NT2/D1 (cell line): Measurements from ENCODE around the gene LAD1.

Experiments
- DNase-seq: peaks from one replicate; pipeline ENCODE4 v3.0.0-alpha.2; 2011; ENCODE audit warnings: low read depth, low spot score
- H3K27me3 ChIP-seq: 2 replicates; pipeline ENCODE4 v1.6.0; 2011; ENCODE audit warnings: mild to moderate bottlenecking; ENCODE audit not compliant: insufficient read length, insufficient read depth
- H3K36me3 ChIP-seq: 2 replicates; pipeline ENCODE4 v1.6.1; 2011; ENCODE audit warnings: mild to moderate bottlenecking, low read length, mixed read lengths; ENCODE audit not compliant: insufficient read depth, insufficient read length
- H3K4me1 ChIP-seq: 2 replicates; pipeline ENCODE4 v1.5.1; 2011; ENCODE audit not compliant: insufficient read depth, insufficient read length
- H3K4me3 ChIP-seq: 2 replicates; pipeline ENCODE4 v1.5.1; 2011; ENCODE audit warnings: low read depth; ENCODE audit not compliant: insufficient read length
- H3K9ac ChIP-seq: 2 replicates; pipeline ENCODE4 v1.6.0; 2011; ENCODE audit warnings: low read depth; ENCODE audit not compliant: insufficient read length
- H3K9me3 ChIP-seq: 2 replicates; pipeline ENCODE4 v1.5.1; 2011; ENCODE audit warnings: mild to moderate bottlenecking, low read length; ENCODE audit not compliant: insufficient read depth
- SUZ12 ChIP-seq: IDR thresholded peaks from 2 replicates; pipeline ENCODE4 v1.6.1; 2011; ENCODE audit not compliant: insufficient read length, insufficient read depth; ENCODE audit errors: extremely low read depth
- YY1 ChIP-seq: IDR thresholded peaks from 2 replicates; pipeline ENCODE4 v1.6.1; 2011; ENCODE audit not compliant: insufficient read length, insufficient read depth
- ZNF274 ChIP-seq: IDR thresholded peaks from 2 replicates; pipeline ENCODE4 v1.6.1; 2011; ENCODE audit warnings: mild to moderate bottlenecking, low read depth, low read length

The LAD1 gene, protein sequence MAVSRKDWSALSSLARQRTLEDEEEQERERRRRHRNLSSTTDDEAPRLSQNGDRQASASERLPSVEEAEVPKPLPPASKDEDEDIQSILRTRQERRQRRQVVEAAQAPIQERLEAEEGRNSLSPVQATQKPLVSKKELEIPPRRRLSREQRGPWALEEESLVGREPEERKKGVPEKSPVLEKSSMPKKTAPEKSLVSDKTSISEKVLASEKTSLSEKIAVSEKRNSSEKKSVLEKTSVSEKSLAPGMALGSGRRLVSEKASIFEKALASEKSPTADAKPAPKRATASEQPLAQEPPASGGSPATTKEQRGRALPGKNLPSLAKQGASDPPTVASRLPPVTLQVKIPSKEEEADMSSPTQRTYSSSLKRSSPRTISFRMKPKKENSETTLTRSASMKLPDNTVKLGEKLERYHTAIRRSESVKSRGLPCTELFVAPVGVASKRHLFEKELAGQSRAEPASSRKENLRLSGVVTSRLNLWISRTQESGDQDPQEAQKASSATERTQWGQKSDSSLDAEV

DNA sequence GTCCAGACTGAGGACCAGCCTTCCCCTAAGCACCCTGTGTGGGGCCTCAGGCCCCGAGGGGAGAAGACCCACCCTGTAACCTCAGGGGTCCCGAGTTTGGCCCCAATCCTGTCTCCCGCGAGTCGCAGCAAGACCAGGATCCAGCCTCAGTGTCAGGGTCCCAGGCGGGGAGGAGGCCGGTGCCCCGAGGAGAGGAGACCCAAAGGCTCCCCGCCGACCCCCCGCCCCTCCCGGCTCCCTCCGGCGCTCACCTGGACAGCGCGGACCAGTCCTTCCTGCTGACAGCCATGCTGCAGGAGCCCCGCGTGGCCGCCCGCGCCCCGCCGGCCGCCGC lies at the start of gene LAD1:
Gene LAD1, minus strand, starts transcription at position 307 of the 334 bp plus-strand sequence. Its CDS starts 18 bp downstream, at position 289.
- Histone ChIP-seq H3K9ac (peak within 1 kb of the TSS; percentile 85), H3K36me3 (no peaks in the 10 kb centered on the region), H3K27me3 (peaks cover 53% of the 10 kb centered on the region), H3K9me3 (no peaks in the 10 kb centered on the region), H3K4me3 (peak within 1 kb of the TSS; percentile 62), H3K4me1 (peaks cover 25% of the 10 kb centered on the region)
- TF ChIP-seq ZNF274 = no peak
- no peak for TF ChIP-seq YY1
- no peak for TF ChIP-seq SUZ12
- DNase-seq = no peak

GRCh38 chr1:201447903-201448871 lies 49.1 kb upstream of the LAD1 start:
- Histone ChIP-seq H3K4me1 (peaks cover 16% of the 10 kb centered on the region), H3K9ac (peak overlapping the region; percentile 37), H3K27me3 (no peaks in the 10 kb centered on the region), H3K4me3 (no peak overlapping the region), H3K36me3 (no peaks in the 10 kb centered on the region), H3K9me3 (no peaks in the 10 kb centered on the region)
- TF ChIP-seq YY1 (no peak), SUZ12 (no peak), ZNF274 (no peak)
- peak; percentile 94 for DNase-seq

DNA sequence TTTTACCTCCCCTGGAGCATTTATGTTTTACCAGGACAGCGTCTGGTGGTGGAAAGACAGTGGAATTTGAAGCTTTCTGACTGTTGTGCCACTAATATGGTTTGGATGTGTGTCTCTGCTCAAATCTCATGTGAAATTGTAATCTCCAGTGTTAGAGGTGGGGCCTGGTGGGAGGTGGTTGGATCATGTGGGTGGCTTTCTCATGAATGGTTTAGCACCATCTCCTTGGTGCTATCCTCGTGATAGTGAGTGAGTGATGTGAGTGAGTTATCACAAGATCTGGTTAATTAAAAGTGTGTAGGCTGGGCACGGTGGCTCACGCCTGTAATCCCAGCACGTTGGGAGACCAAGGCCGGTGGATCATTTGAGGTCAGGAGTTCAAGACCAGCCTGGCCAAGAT lies 46.2 kb upstream of the LAD1 start:
- H3K4me3 ChIP-seq = no peak overlapping the region
- no peaks in the 10 kb centered on the region for H3K9me3 ChIP-seq
- H3K4me1 ChIP-seq = peaks cover 14% of the 10 kb centered on the region
- H3K36me3 ChIP-seq = no peaks in the 10 kb centered on the region
- H3K27me3 ChIP-seq = no peaks in the 10 kb centered on the region
- TF ChIP-seq SUZ12 (no peak), ZNF274 (no peak), YY1 (no peak)
- no peak for DNase-seq
- H3K9ac ChIP-seq = no peak overlapping the region

- H3K4me1 ChIP-seq = peaks cover 14% of the 10 kb centered on the region
- no peak for TF ChIP-seq ZNF274
- no peak for TF ChIP-seq SUZ12
- TF ChIP-seq YY1 = no peak
- H3K36me3 ChIP-seq = no peaks in the 10 kb centered on the region
- no peak overlapping the region for H3K9ac ChIP-seq
- no peaks in the 10 kb centered on the region for H3K27me3 ChIP-seq
- DNase-seq = no peak
- H3K4me3 ChIP-seq = no peak overlapping the region
- no peaks in the 10 kb centered on the region for H3K9me3 ChIP-seq
Observed at GRCh38 chr1:201444792-201445191, 45.7 kb upstream of the LAD1 start.

GRCh38 chr1:201443747-201444146 lies 44.6 kb upstream of the LAD1 start:
- TF ChIP-seq ZNF274 (no peak), YY1 (no peak), SUZ12 (no peak)
- H3K36me3 ChIP-seq = no peaks in the 10 kb centered on the region

DNA sequence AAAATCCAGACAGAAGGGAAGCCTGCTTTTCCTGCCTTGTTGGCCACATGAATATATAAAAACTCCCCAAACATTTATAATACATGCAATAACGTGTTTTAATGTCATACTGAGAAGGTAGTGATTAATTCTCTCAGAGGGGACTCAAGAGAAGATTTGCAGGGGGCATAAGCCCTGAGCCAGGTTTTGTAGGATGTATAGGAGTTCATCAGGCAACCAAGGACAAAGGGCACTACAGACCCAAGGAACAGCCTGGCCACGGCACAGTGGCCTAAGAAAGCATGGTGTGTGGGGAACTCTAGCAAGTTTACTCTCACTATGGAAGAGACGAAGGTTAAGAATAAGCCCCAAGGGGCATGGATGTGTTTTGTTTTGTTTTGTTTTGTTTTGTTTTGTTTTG lies 37.8 kb upstream of the LAD1 start:
- H3K4me3 ChIP-seq = no peak overlapping the region
- no peaks in the 10 kb centered on the region for H3K9me3 ChIP-seq
- H3K27me3 ChIP-seq = no peaks in the 10 kb centered on the region
- no peak overlapping the region for H3K9ac ChIP-seq
- no peaks in the 10 kb centered on the region for H3K36me3 ChIP-seq
- DNase-seq = no peak
- H3K4me1 ChIP-seq = no peaks in the 10 kb centered on the region
- TF ChIP-seq YY1 = no peak
- no peak for TF ChIP-seq SUZ12
- TF ChIP-seq ZNF274 = no peak

More at GRCh38 chr1:201443747-201444146, 44.6 kb upstream of the LAD1 start:
- no peak overlapping the region for H3K4me3 ChIP-seq
- H3K9me3 ChIP-seq = no peaks in the 10 kb centered on the region
- no peak for DNase-seq
- peaks cover 9% of the 10 kb centered on the region for H3K4me1 ChIP-seq
- no peak overlapping the region for H3K9ac ChIP-seq
- H3K27me3 ChIP-seq = no peaks in the 10 kb centered on the region

- no peak for DNase-seq
- Histone ChIP-seq H3K27me3 (no peaks in the 10 kb centered on the region), H3K4me1 (peaks cover 3% of the 10 kb centered on the region), H3K36me3 (no peaks in the 10 kb centered on the region), H3K4me3 (no peak overlapping the region), H3K9ac (no peak overlapping the region), H3K9me3 (no peaks in the 10 kb centered on the region)
- no peak for TF ChIP-seq YY1
- no peak for TF ChIP-seq SUZ12
- no peak for TF ChIP-seq ZNF274
Observed at GRCh38 chr1:201436393-201436792, 37.3 kb upstream of the LAD1 start.
